GM19397 (cell line): ENCODE measurements around the gene ZFR2.

ENCODE experiments used
- ATAC-seq: cut with Tn5 transposase; IDR thresholded peaks from one replicate; pipeline ENCODE4 v1.9.1; 2021; ENCODE audit warnings: mild to moderate bottlenecking, moderate library complexity; ENCODE audit not compliant: unreplicated experiment

The ZFR2 gene

GRCh38 chr19:3792114-3792513 lies 76.7 kb downstream of the ZFR2 start:
- ATAC-seq: no peak

GRCh38 chr19:3790941-3791340 lies 77.9 kb downstream of the ZFR2 start:
- ATAC-seq: no peak

- ATAC-seq: no peak
Observed at GRCh38 chr19:3790209-3790734, 78.6 kb downstream of the ZFR2 start.

- ATAC-seq: no peak
Observed at GRCh38 chr19:3788996-3789778, 79.7 kb downstream of the ZFR2 start.

- no peak for ATAC-seq
Observed at GRCh38 chr19:3785938-3786824, 82.7 kb downstream of the ZFR2 start, which contains the start of gene MATK. Gene MATK (minus strand): TSS chr19:3786381. CDS start chr19:3785135, 1,246 bp downstream.

- no peak for ATAC-seq
Observed at GRCh38 chr19:3785451-3785937, 83.3 kb downstream of the ZFR2 start.

- no peak for ATAC-seq
Observed at GRCh38 chr19:3784607-3785450, 84.0 kb downstream of the ZFR2 start.

GRCh38 chr19:3783660-3784584 lies 84.9 kb downstream of the ZFR2 start:
- no peak for ATAC-seq

GRCh38 chr19:3782903-3783302 lies 85.9 kb downstream of the ZFR2 start:
- ATAC-seq: no peak

GRCh38 chr19:3782330-3782729 lies 86.5 kb downstream of the ZFR2 start:
- no peak for ATAC-seq

GRCh38 chr19:3781603-3782002 lies 87.2 kb downstream of the ZFR2 start:
- ATAC-seq: no peak

- ATAC-seq: no peak
Observed at GRCh38 chr19:3780786-3781304, 88.0 kb downstream of the ZFR2 start.

- no peak for ATAC-seq
Observed at GRCh38 chr19:3778899-3779723, 89.7 kb downstream of the ZFR2 start.

- no peak for ATAC-seq
Observed at GRCh38 chr19:3778104-3778867, 90.6 kb downstream of the ZFR2 start.

- ATAC-seq: no peak
Observed at GRCh38 chr19:3776479-3777040, 92.3 kb downstream of the ZFR2 start.

GRCh38 chr19:3775831-3776230 lies 93.0 kb downstream of the ZFR2 start:
- ATAC-seq: no peak

GRCh38 chr19:3775374-3775711 lies 93.5 kb downstream of the ZFR2 start:
- no peak for ATAC-seq
